Activated effector memory CD4-positive, alpha-beta T cell treated with Interleukin-2 at 50 U/mL for 16 hours (primary cell): ENCODE measurements around the gene COG4.

ENCODE experiments used
- DNase-seq: peaks from one replicate; pipeline ENCODE4 v3.0.0-alpha.2; 2020

Gene COG4

GRCh38 chr16:70526403-70526802 lies 3.0 kb upstream of the COG4 start:
- no peak for DNase-seq

GRCh38 chr16:70524399-70524825 lies 1.1 kb upstream of the COG4 start:
- DNase-seq = peak; percentile 36

- peak; percentile 69 for DNase-seq
Observed at GRCh38 chr16:70523743-70524398, 517 bp upstream of the COG4 start, which contains the start of gene SF3B3. Gene SF3B3 (plus strand): TSS chr16:70523816. CDS start chr16:70526657, 2,841 bp downstream.

GRCh38 chr16:70522216-70523075 lies 908 bp downstream of the COG4 start:
- no peak for DNase-seq

GRCh38 chr16:70520612-70521297 lies 2.6 kb downstream of the COG4 start:
- DNase-seq = no peak

GRCh38 chr16:70512456-70512855 lies 10.9 kb downstream of the COG4 start:
- no peak for DNase-seq

- DNase-seq = no peak
Observed at GRCh38 chr16:70511833-70512232, 11.5 kb downstream of the COG4 start.

- DNase-seq = no peak
Observed at GRCh38 chr16:70510216-70510615, 13.1 kb downstream of the COG4 start.

GRCh38 chr16:70508752-70509151 lies 14.6 kb downstream of the COG4 start:
- no peak for DNase-seq

- DNase-seq = no peak
Observed at GRCh38 chr16:70496513-70496912, 26.8 kb downstream of the COG4 start.

GRCh38 chr16:70495425-70496182 lies 27.8 kb downstream of the COG4 start:
- DNase-seq = no peak

GRCh38 chr16:70494777-70495176 lies 28.6 kb downstream of the COG4 start:
- DNase-seq = no peak

- DNase-seq = no peak
Observed at GRCh38 chr16:70494202-70494770, 29.1 kb downstream of the COG4 start.

- DNase-seq = no peak
Observed at GRCh38 chr16:70493802-70494201, 29.6 kb downstream of the COG4 start.

- no peak for DNase-seq
Observed at GRCh38 chr16:70490261-70490660, 33.1 kb downstream of the COG4 start.

- no peak for DNase-seq
Observed at GRCh38 chr16:70484867-70485266, 38.5 kb downstream of the COG4 start.

GRCh38 chr16:70483426-70483825 lies 39.9 kb downstream of the COG4 start:
- DNase-seq = no peak

- no peak for DNase-seq
Observed at GRCh38 chr16:70482624-70483023, 40.7 kb downstream of the COG4 start.

GRCh38 chr16:70481929-70482536 lies 41.3 kb downstream of the COG4 start:
- no peak for DNase-seq

GRCh38 chr16:70480127-70481105 lies 42.9 kb downstream of the COG4 start:
- no peak for DNase-seq

- DNase-seq = no peak
Observed at GRCh38 chr16:70478912-70479341, 44.4 kb downstream of the COG4 start.
